ENCODE measurements around the gene ZDHHC1.
"Not testable (repeated sequence)": the region's sequence is repeated elsewhere in the genome, so short reads cannot be mapped to it uniquely, and the experiment has no call there.

The ZDHHC1 gene

GRCh38 chr16:67364600-67365235 is 51.6 kb downstream of the ZDHHC1 start:
- DNase-seq (ENCODE audit: low read depth in 1 of 2, low spot score in 1 of 2): no peak

- DNase-seq (ENCODE audit: low read depth in 1 of 2, low spot score in 1 of 2): no peak
Measured at GRCh38 chr16:67361038-67361437, 55.2 kb downstream of the ZDHHC1 start.

- not testable (repeated sequence) for DNase-seq (ENCODE audit: low read depth in 1 of 2, low spot score in 1 of 2)
Measured at GRCh38 chr16:67359540-67360269, 56.6 kb downstream of the ZDHHC1 start.

GRCh38 chr16:67357561-67357960 is 58.7 kb downstream of the ZDHHC1 start:
- DNase-seq (ENCODE audit: low read depth in 1 of 2, low spot score in 1 of 2): no peak

GRCh38 chr16:67356396-67356795 is 59.9 kb downstream of the ZDHHC1 start:
- DNase-seq (ENCODE audit: low read depth in 1 of 2, low spot score in 1 of 2): no peak

- not testable (repeated sequence) for DNase-seq (ENCODE audit: low read depth in 1 of 2, low spot score in 1 of 2)
Measured at GRCh38 chr16:67352463-67352862, 63.8 kb downstream of the ZDHHC1 start.

- DNase-seq (ENCODE audit: low read depth in 1 of 2, low spot score in 1 of 2): no peak
Measured at GRCh38 chr16:67350324-67350723, 66.0 kb downstream of the ZDHHC1 start.

GRCh38 chr16:67349172-67349571 is 67.1 kb downstream of the ZDHHC1 start:
- no peak for DNase-seq (ENCODE audit: low read depth in 1 of 2, low spot score in 1 of 2)

GRCh38 chr16:67346341-67346740 is 69.9 kb downstream of the ZDHHC1 start:
- no peak for DNase-seq (ENCODE audit: low read depth in 1 of 2, low spot score in 1 of 2)

- DNase-seq (ENCODE audit: low read depth in 1 of 2, low spot score in 1 of 2): no peak
Measured at GRCh38 chr16:67345401-67345800, 70.9 kb downstream of the ZDHHC1 start.
